Islet of Langerhans (tissue), 1 donor: Measurements from ENCODE around the gene APOBEC3G.

Experiments
- FAIRE-seq: peaks from one replicate; lab custom pipeline; 2011; peaks lifted over from hg19 to GRCh38; lab: Jason Lieb, UNC

APOBEC3G gene

DNA sequence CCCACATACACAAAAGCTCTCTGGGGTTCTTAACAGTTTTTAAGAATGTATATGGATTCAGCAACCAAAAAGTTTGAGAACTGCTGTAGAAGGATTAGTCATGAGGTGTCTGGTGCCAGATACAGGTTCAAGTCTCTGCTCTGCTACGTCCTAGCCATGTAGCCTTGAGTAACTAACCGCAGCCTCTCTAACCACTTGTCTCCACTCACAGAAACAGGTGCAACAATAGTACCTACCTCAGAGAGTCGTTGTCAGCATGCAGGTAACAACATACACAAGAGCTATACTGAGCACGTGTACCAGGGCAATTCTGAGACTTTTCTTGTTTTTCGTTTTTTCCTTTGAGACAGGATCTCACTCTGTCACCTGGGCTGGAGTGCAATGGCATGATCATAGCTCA, 48.5 kb downstream of the APOBEC3G start:
- FAIRE-seq = no peak

DNA sequence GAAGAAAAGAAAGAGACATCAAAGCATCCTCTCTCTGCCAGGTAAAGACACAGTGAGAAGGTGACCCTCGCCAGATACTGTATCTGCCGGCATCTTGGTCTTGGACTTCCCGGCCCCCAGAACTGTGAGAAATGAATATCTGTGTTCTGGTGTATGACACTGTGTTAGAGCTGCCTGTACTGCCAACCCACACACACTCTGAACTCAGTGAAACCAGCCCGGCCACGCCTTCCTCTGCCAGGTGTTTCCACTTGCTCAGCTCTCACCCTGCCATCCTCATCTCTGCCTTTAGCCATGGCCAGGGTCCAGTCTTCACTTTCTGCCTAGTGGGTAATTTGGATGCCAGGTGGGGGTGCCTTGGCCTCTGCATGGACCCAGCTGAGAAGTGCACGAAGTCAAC, 51.4 kb downstream of the APOBEC3G start:
- no peak for FAIRE-seq

DNA sequence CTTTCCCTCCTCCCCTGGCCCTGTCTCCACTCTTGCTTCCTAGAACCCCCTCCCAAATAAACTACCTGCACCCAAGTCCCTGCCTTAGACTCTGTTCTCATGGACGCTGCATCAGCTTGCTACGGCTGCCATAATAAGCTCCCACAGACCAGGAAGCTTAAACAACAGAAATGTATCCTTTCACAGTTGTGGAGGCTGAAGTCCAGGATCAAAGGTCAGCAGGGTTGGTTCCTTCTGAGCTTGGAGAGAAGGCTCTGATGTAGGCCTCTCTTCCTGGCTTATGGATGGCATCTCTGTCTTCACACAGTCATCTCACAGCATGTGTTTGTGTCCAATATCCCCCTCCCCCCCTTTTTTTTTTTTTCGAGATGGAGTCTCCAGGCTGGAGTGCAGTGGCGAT, 52.0 kb downstream of the APOBEC3G start:
- no peak for FAIRE-seq

DNA sequence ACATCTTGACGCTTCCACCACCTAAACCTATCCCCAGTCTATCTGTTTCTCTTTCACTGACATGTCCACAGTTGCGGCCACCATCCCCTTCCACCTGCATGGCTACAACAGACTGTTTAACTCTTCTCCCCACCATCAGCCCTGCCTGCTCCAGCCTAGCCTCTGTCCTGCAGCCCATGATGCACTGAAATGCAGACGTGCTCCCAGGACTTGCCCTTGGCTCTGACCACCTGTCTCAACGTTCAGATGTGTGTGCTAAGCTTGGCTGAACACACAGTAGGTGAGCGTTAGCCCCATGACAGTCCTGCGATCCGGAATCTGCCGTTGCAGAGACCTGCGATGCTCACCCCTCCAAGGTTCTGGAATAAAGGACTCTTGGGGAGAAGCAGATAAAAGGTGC, 52.7 kb downstream of the APOBEC3G start:
- no peak for FAIRE-seq

DNA sequence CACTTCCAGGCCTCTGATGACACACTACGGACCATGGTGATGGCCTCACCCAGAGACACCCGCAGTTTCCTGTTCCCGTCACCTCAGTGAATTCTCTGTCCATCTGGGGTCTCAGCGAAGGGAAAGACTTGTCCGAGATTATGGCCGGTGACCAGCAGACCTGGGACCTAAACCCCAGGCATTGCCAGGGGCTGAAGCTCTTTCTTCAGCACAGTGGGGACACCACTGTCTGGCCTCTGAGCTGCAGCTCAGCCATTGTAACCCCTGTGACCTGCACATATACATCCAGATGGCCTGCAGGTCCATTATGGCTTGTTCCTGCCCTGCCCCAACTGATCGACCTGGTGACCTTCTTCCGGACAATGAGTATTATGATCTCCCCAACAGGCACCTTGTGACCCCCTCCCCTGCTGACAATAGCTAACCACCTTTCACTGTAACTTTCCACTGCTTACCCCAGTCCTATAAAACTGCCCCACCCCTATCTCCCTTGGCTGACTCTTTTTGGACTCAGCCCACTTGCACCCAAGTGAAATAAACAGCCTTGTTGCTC, 53.2 kb downstream of the APOBEC3G start:
- FAIRE-seq = no peak

DNA sequence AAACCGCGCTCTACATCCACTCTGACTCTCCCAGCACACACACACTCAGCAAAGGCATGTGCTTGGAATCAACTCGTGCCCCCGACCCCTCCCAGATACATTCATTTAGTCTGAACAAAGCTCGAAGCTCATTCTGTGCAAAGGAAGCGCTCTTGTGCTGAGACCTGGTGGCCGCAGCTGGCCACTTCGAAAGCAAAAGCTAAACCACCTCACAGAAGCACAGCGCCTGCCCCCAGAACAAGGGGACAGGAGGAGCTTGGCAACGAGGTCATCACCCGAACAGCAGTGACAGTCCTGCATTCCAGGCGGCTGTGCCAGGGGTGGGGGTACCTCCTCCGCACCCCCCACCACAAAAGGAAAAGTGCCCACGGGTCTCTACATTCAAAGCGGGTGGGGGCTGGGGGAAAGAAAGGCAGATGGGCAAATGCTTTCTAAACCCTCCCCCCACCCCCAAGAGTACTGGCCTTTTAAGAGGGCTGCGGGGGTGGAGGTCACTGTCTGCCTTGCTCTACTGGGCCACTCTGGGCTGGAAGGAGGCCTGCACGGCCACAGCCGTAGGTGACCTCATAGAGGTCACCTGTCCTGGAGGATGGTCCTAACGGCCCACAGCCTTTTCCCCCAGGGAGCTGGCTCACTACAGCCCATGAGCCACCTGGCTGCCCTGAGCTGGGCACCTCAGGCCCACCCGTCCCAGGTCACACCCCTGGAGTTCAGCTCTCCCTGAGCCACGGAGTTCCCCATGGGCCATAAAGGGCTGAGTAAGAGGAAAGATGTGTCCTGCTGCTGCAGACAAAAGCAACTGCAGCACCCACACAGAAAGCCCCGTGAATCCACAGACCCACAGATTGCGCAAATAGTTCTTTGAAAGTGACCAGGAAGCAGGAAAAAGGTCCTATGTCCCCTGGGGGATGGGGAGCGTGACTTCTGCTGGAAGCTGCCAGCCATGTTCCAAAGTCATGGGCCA, 54.1 kb downstream of the APOBEC3G start:
- FAIRE-seq = no peak

DNA sequence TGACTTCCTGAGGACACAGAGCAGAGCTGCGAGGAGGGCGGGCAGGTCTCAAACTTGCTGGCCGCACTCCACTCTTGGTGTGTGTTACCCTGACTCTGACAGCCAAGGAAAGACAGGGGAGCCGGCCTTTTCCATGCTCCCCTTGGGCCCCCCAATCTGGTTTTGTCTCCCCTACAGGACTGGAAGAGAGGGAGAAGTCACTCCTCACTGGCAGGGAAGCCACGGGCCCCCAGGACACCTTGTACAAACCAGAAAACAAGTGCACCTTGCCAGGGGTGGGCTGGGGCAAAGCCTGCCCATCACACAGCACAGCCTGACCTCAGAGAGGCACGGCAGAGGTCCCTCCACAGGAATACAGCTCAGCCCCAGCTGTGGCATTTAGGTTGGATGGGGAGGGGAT, 55.2 kb downstream of the APOBEC3G start:
- no peak for FAIRE-seq

DNA sequence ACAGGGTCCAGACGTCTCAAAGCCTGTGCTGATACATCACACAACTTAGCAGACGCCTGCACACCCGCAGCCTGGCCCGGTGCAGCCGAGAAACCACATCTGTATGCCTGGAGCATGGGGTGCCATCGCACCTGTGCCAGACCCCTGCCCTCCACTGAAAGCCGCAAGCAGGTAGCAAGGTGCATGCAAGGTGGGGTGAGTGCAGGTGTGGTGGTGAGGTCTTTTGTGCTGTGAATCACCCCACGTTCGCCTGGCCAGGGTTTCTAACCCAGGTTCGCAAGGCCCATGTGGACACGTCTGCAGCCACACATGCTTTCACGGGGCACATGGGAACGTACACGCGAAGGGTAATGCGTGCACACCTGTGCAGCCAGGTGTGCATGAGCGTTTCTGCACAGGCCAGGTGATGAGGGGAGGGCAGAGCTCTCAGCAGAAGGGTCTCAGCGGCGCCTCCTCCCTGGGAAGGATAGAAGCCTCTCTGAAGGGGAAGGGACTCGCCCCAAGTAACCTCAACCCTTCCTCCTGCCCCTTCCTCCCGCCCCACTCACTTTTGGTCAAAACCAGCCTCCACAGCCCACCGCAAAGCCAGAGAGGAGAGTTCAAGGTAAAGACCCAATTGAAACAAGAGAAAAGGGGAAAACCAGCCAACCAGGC, 55.9 kb downstream of the APOBEC3G start:
- FAIRE-seq = no peak

DNA sequence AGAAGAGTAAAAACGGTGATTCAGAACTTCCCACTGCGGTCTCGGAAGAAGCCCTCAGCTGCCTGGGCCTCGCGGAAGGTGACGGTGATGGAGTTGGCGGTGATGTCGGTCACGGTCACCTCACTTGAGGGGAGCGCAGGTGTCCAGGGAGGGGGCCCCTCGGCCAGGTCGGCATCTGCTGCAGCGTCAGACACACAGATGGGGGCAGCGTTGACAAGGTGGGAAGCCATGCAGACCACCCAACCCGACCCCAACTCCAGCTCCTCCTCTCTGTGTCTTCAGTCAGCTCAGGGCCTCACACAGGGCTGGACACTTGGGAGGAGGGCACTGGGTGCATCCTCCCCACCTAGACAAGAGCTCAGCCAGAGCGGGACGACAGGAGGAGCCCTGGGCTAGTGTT, 56.8 kb downstream of the APOBEC3G start:
- no peak for FAIRE-seq

DNA sequence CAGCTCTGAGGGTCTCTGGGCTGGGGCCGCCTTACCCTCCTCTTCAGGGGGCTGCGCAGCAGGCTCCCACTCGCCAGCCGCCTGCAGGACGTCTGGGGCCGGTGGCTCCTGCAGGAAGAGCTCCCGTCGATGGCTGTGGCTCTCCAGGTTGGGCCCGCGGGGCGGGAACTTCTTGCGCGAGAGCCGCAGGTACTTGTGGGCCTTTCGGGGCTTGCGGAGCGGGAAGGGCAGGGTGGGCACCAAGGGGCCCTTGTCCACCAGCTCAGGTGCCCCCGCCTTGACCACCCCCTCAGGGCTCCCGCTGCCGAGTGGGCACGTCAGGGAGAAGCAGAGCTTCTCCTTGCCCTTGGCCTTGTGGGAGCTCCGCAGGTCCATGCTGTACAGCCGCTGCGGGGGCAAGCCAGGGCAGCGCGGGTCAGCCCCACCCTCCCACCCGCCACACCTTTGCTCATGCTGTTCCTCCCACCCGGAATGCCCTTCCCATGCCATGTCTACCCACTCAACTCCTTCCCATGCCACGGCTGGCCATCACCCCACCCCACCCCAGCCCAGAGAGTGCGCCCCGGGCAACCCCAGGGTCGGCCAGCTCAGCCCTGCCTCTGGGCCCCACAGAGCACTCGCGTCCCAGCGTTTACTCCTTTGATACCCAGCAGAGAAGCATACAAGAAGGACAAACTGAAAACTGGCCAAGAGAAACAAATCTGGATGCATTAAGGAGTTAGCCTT, 57.5 kb downstream of the APOBEC3G start:
- no peak for FAIRE-seq

DNA sequence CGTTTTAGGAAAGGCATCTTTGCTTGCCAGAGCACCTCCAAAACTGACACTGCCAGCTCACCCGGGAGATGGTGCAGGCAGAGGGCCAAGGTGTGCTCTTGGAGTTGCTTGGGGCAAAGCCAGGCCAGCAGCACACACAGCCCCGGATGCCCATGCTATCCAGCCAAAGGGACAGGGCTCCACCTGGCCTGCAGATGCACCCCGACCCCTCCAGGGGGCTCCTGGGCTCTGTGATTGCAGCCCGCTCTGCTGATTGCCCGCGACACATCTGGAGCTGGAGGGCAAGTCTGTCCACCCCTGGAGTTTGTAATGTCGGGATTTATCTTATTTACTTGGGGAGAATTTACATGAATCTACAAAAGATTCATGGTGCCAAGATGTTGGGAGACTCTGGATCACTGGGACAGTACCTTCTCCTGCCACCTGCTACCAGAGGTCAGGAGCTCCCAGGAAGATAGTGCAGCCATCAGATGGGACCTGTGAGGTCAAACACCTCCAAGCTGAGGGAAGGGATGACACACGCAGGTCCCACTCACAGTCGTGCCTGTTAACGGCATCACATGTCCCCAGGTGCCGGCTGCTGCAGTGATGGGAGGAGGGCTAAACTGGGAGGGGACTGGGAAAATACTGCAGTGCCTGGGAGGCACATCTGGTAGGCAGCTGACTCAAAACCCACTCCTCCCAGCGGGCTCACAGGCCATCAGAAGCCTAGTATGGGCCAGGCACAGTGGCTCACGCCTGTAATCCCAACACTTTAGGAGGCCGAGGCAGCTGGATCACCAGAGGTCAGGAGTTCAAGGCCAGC, 58.2 kb downstream of the APOBEC3G start:
- no peak for FAIRE-seq

DNA sequence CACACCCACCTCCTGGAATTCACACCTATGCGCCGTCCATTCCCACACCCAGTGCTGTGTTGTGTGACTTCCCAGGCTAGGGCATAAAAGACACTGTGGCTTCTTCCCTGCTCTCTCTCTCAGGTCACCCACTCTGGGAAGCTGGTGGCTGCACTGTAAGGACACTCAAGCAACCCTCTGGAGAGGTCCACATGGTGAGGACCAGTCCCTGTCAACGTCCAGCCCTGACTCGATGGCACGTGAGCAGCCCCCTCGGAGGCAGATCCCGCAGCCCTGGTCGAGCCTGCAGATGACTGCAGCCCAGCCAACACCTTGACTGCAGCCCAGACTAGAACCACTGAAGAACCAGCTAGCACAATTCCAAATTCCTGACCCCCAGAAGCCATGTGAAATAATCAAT, 59.2 kb downstream of the APOBEC3G start:
- FAIRE-seq = no peak
